Right atrium auricular region (tissue), 2 donors: Measurements from ENCODE around the gene CACNG1. TPM values are rescaled to one million over a fixed set of nuclear protein-coding genes. Genes with fewer than 3 reads are reported as not detected.

ENCODE experiments used
- DNase-seq: peaks from one replicate; pipeline ENCODE4 v3.0.0-alpha.2; 2019; ENCODE audit warnings: low spot score
- H3K27ac ChIP-seq, 2 donors: fragments of 200-600 bp; sonication (generic); 1 replicate in 1 of 2; 2 replicates in 1 of 2; pipeline ENCODE4 v1.5.1; 2016 to 2019
- H3K27me3 ChIP-seq, 2 donors: fragments of 200-600 bp; sonication (generic); one replicate each; pipeline versions ENCODE4 v1.5.1 to v1.6.0; 2017 to 2019
- H3K36me3 ChIP-seq: fragments of 200-600 bp; sonication (generic); one replicate; pipeline ENCODE4 v1.5.1; 2016
- H3K4me1 ChIP-seq, 2 donors: fragments of 200-600 bp; sonication (generic); one replicate each; pipeline versions ENCODE4 v1.5.1 to v1.6.0; 2017 to 2019
- H3K4me3 ChIP-seq, 2 donors: fragments of 200-600 bp; sonication (generic); 1 replicate in 1 of 2; 2 replicates in 1 of 2; pipeline ENCODE4 v1.5.1; 2017 to 2019; ENCODE audit warnings: mild to moderate bottlenecking in 1 of 2, moderate library complexity in 1 of 2
- H3K9me3 ChIP-seq, 2 donors: fragments of 200-600 bp; sonication (generic); one replicate each; pipeline ENCODE4 v1.5.1; 2019
- CTCF ChIP-seq, 2 donors: fragments of 200-600 bp; sonication (generic); IDR thresholded peaks; one replicate each; pipeline ENCODE4 v1.5.1; 2019; ENCODE audit warnings: antibody characterized with exemption in 2 of 2
- total RNA-seq, 2 donors: library from RNA; depleted of rRNA; stranded (reverse); fragments of >200 nt; gene quantifications; one replicate each; pipeline ENCODE4 v1.1.0, GENCODE V29; 2016

Gene CACNG1
- total RNA-seq, 2 donors from 2014 or later, result not detected

DNA sequence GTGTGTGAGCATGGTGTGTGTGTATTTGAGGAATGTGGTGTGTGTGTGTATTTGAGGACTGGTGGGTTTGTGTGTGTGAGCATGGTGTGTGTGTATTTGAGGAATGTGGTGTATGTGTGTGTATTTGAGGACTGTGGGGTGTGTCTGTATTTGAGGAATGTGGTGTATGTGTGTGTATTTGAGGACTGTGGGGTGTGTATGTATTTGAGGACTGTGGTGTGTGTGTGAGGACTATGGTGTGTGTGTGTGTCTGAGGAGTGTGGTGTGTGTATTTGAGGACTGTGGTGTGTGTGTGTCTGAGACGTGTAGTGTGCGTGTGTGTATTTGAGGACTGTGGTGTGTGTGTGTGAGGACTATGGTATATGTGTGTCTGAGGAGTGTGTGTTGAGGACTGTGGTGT lies 18.0 kb upstream of the CACNG1 start:
- TF ChIP-seq CTCF (IDR thresholded peaks at IDR 0.05), result no peak
- DNase-seq, result no peak
- no peaks in the 10 kb centered on the region for H3K36me3 ChIP-seq
- no peaks in the 10 kb centered on the region for H3K4me1 ChIP-seq
- H3K9me3 ChIP-seq, result no peaks in the 10 kb centered on the region
- H3K27me3 ChIP-seq, result no peaks in the 10 kb centered on the region
- H3K4me3 ChIP-seq, result no peak overlapping the region
- no peak overlapping the region for H3K27ac ChIP-seq

- no peak for DNase-seq
- Histone ChIP-seq H3K27me3 (no peaks in the 10 kb centered on the region), H3K9me3 (no peaks in the 10 kb centered on the region), H3K36me3 (no peaks in the 10 kb centered on the region), H3K4me3 (no peak overlapping the region), H3K27ac (no peak overlapping the region), H3K4me1 (no peaks in the 10 kb centered on the region)
- no peak for TF ChIP-seq CTCF (IDR thresholded peaks at IDR 0.05)
Observed at GRCh38 chr17:67027031-67027628, 17.2 kb upstream of the CACNG1 start.

DNA sequence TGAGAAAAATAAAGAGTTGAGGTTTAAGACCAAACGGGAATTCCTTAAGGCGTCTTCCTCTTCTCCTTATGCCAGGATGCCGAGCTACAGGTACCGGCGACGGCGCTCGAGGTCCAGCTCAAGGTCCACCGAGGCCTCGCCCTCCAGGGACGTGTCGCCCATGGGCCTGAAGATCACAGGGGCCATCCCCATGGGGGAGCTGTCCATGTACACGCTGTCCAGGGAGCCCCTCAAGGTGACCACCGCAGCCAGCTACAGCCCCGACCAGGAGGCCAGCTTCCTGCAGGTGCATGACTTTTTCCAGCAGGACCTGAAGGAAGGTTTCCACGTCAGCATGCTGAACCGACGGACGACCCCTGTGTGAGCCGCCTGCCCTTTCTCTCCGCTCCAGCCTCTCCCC lies 13.7 kb upstream of the CACNG1 start:
- Histone ChIP-seq H3K27ac (no peak overlapping the region), H3K36me3 (no peaks in the 10 kb centered on the region), H3K4me1 (no peaks in the 10 kb centered on the region), H3K9me3 (no peaks in the 10 kb centered on the region), H3K4me3 (no peak overlapping the region), H3K27me3 (no peaks in the 10 kb centered on the region)
- TF ChIP-seq CTCF (IDR thresholded peaks at IDR 0.05), result no peak
- no peak for DNase-seq

GRCh38 chr17:67032382-67032781 lies 12.0 kb upstream of the CACNG1 start:
- no peaks in the 10 kb centered on the region for H3K27me3 ChIP-seq
- H3K36me3 ChIP-seq, result no peaks in the 10 kb centered on the region
- TF ChIP-seq CTCF (IDR thresholded peaks at IDR 0.05), result no peak
- H3K4me3 ChIP-seq, result no peak overlapping the region
- H3K27ac ChIP-seq, result no peak overlapping the region
- DNase-seq, result no peak
- H3K4me1 ChIP-seq, result no peaks in the 10 kb centered on the region
- H3K9me3 ChIP-seq, result no peaks in the 10 kb centered on the region

DNA sequence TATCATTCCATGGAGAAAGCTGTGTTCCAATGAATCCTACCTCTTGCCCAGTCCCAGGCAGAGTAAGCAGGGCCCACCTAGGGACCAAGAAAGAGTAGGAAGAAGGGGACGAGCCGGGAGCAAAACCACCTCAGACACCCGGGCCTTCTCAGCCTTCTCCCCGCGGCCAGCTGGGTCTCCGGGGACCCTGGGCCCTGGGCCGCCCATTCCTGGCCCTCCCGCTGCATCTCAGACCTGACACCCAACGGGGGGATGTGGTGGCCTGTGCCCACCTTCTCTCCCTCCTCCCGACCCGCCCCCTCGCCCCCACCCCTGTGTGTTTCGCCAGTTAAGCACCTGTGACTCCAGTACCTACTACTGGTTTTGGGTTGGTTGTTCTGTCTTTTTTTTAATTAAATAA lies 11.4 kb upstream of the CACNG1 start:
- no peak for TF ChIP-seq CTCF (IDR thresholded peaks at IDR 0.05)
- Histone ChIP-seq H3K27me3 (no peaks in the 10 kb centered on the region), H3K36me3 (no peaks in the 10 kb centered on the region), H3K4me1 (no peaks in the 10 kb centered on the region), H3K9me3 (no peaks in the 10 kb centered on the region), H3K4me3 (no peak overlapping the region), H3K27ac (no peak overlapping the region)
- DNase-seq, result no peak

DNA sequence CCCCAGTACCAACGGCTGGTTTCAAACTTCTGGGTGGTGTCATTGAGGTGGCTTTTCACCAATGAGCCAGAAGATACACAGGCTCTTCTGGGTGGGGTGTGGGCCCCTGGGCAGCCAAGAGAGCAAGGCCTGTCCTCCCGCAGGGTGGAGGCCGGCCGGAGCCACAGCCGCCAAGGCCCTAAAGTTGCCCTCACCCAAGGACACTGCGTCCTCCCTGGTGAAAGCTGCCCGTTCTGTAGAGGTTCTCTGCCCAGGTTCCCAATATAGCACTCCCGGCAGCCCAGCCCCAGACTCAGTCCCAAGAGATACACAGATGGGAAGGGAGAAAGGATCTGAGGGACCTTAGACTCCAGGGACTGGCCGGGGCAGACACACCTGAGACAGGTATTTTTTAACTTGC lies 10.7 kb upstream of the CACNG1 start:
- no peak overlapping the region for H3K27ac ChIP-seq
- H3K4me3 ChIP-seq, result no peak overlapping the region
- no peaks in the 10 kb centered on the region for H3K4me1 ChIP-seq
- no peaks in the 10 kb centered on the region for H3K36me3 ChIP-seq
- no peak for TF ChIP-seq CTCF (IDR thresholded peaks at IDR 0.05)
- no peak for DNase-seq
- H3K27me3 ChIP-seq, result no peaks in the 10 kb centered on the region
- H3K9me3 ChIP-seq, result no peaks in the 10 kb centered on the region
